Choroid plexus epithelial cell (primary cell): ENCODE data around the gene ERCC8.
"Not testable (repeated sequence)": the region's sequence is repeated elsewhere in the genome, so short reads cannot be mapped to it uniquely, and the experiment has no call there.

Experiments used
- DNase-seq: peaks from one replicate; pipeline ENCODE4 v3.0.0-alpha.2; 2010; ENCODE audit warnings: low read depth
- H3K4me3 ChIP-seq: 2 replicates; pipeline ENCODE4 v1.5.1; 2011; ENCODE audit warnings: low read depth, mild to moderate bottlenecking, control low read depth, low read length, moderate library complexity
- CTCF ChIP-seq: conservative IDR thresholded peaks from 2 replicates; pipeline ENCODE4 v1.5.1; 2011; ENCODE audit warnings: low read depth, mild to moderate bottlenecking, control low read depth, inconsistent platforms, low read length, moderate library complexity

The ERCC8 gene, protein sequence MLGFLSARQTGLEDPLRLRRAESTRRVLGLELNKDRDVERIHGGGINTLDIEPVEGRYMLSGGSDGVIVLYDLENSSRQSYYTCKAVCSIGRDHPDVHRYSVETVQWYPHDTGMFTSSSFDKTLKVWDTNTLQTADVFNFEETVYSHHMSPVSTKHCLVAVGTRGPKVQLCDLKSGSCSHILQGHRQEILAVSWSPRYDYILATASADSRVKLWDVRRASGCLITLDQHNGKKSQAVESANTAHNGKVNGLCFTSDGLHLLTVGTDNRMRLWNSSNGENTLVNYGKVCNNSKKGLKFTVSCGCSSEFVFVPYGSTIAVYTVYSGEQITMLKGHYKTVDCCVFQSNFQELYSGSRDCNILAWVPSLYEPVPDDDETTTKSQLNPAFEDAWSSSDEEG

GRCh38 chr5:60944904-60945812 is at the start of gene ERCC8, which contains the start of gene NDUFAF2:
Gene ERCC8, minus strand, starts transcription at chr5:60945070. Its CDS starts 62 bp downstream, at chr5:60945008.
Gene NDUFAF2, plus strand, starts transcription at chr5:60945205. Its CDS starts 51 bp downstream, at chr5:60945256.
- peak; percentile 95 for DNase-seq
- peak within 1 kb of the TSS; percentile 83 for H3K4me3 ChIP-seq
- no peak for TF ChIP-seq CTCF

DNA sequence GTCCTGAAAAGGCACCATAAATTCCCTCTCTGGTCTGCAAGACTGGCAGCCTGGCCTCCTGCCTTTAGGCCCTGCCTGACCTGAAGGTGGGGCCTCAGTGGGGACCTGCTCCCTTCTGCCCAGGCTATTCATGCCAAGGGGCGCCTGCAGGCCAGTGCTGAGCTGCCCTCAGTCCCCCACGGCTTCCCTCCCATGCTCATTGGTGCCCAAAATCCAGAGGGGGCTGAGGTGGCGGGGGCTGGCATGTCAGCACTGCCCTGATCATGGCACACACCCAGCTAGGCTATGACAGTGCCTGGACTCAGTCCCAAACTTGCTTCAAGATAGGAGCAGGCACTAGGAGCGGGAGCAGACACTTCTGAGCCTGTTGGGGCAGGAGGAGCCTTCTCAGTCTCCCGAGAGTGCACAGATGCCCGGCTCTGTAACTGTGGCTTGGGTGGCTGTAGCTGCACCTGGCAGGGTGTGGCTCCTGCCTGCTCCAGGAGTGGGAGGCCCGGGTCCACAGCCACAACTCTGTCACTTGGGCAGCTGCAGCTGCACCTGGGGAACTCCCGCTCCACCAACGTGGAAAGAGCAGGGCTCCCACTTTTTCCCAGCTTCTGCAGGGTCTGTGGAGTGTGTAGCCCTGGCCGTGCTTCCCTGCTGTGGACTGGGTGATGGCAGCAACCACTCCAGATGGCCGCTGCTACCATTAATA is 49.2 kb upstream of the ERCC8 start:
- no peak overlapping the region for H3K4me3 ChIP-seq
- no peak for TF ChIP-seq CTCF

DNA sequence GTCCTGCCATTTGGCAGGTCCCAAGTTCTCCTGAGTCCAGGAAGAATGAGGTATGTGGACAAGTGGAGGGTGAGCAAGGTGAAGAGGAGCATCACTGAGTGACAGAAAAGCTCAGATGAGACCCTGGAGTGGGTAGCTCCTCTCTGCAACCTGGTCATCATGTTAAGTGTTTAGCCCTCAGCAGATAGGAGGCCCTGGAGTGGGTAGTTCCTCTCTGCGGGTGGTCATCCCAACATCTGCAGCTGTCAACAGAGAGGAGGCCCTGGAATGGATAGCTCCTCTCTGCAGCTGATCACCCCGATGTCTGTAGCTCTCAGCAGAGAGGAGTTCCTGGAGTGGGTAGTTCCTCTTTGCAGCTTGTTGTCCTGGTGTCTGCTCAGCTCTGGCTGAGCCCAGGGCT is 48.6 kb upstream of the ERCC8 start:
- TF ChIP-seq CTCF = no peak
- DNase-seq = no peak
- no peak overlapping the region for H3K4me3 ChIP-seq

More for the DNA sequence above, 49.2 kb upstream of the ERCC8 start:
- DNase-seq = no peak

GRCh38 chr5:60992871-60993270 is 48.0 kb upstream of the ERCC8 start:
- no peak for DNase-seq
- no peak overlapping the region for H3K4me3 ChIP-seq
- TF ChIP-seq CTCF = no peak

DNA sequence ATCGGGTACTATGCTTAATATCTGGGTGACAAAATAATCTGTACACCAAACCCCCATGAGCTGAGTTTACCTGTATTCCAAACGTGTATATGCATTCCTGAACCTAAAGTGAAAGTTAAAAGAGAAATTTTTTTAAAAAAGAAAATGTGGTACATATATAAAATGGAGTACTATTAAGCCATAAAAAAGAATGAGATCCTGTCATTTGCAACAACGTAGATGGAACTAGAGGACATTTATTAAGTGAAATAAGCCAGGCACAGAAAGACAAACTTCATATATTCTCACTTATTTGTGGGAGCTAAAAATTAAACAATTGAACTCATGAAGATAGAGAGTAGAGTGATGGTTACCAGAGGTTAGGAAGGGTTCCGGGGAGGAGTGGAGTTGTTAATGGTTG is 44.9 kb upstream of the ERCC8 start:
- DNase-seq = no peak
- H3K4me3 ChIP-seq = no peak overlapping the region
- TF ChIP-seq CTCF = no peak

DNA sequence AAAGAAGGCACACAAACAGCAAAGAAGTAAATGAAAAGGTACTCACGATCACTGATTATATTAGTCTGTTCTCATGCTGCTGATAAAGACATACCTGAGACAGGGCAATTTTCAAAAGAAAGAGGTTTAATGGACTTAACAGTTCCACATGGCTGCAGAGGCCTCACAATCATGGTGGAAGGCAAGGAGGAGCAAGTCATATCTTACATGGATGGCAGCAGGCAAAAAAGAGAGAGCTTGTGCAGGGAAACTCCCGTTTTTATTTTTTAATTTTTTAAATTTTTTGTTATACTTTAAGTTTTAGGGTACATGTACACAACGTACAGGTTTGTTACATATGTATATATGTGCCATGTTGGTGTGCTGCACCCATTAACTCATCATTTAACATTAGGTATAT is 37.3 kb upstream of the ERCC8 start:
- not testable (repeated sequence) for H3K4me3 ChIP-seq, DNase-seq

- H3K4me3 ChIP-seq = no peak overlapping the region
- TF ChIP-seq CTCF = no peak
- no peak for DNase-seq
Measured at GRCh38 chr5:60980511-60980910, 35.6 kb upstream of the ERCC8 start.
